GM18517 (cell line): ENCODE measurements around the gene EVL.

Experiments
- ATAC-seq: cut with Tn5 transposase; IDR thresholded peaks from one replicate; pipeline ENCODE4 v1.9.1; 2021; ENCODE audit warnings: mild to moderate bottlenecking, moderate library complexity; ENCODE audit not compliant: unreplicated experiment

EVL gene

DNA sequence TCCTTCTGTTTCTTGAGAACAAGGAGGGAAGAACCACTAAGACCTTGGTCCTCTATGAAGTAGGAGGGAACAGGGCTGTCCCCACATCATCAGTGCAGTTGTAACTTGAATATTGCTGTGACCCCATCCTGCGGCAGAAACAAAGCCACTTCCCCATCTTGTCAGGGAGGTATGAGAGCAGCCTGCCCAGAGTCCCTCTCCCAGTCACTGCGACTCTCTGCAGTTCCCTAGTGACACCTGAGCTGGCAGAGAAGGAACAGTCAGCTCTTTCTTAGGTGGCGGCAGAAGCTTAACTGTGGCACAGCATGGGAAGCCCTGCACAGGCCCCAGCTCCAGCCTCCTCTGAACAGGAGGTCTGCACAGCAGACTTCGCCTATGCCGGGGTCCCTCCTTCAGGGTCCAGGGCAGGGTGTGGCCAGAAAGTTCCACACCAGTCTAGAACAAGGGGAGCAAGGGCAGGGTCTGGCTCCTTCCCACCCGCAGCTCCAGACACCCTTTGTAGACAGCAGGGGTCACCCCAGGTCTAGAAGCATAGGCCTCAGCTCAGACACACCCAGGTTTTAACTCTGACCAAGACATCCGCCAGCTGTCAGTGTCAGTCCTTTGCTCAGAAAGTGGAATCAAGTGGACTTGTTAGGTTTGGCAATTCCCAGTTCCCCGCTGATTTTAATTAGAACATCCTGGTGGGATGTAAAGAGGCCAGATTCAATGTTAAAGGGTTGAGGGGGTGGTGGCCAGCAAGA, 57.4 kb downstream of the EVL start:
- no peak for ATAC-seq

DNA sequence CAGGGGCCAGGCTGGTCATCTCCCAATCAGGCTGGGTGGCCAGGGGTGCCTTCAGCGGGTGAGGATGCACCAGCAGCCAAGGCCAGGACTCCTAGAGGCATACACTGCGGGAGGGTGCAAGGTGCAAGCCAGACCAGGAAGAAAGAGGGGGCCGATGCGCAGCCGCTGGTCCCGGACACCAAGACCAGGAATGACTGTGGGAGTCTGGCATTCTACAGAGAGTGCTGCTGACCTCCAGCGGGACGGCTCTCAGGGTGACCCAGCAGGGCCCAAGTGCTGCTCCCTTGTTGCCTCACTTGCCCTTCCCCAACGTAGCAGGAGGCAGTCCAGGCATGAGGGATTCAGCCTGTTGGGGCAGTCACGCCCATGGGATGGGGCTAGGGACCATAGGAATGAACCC, 58.4 kb downstream of the EVL start:
- no peak for ATAC-seq

DNA sequence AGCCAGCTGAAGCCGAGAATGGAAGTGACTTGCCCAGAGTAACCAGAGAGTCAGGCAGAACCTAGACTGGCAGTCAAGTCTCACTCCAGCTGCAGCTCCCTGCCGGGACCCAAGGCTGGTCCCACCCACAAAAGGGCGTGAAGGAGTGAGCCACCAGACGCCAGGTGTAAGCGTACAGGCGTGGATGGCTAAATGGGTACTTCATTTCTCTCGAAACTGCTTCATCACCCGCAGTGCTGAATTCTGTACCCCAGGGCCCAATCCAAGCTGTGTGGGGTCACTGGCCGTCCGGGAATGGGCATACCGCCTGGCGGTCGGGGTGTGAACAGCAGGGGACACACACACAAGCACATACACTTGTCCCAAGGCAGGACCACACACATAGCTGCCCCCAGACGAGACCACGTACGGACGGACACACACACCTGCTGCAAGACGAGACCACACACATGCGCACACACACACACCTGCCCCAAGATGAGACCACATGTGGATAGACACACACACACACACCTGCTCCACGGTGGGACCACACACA, 59.4 kb downstream of the EVL start:
- ATAC-seq = no peak

DNA sequence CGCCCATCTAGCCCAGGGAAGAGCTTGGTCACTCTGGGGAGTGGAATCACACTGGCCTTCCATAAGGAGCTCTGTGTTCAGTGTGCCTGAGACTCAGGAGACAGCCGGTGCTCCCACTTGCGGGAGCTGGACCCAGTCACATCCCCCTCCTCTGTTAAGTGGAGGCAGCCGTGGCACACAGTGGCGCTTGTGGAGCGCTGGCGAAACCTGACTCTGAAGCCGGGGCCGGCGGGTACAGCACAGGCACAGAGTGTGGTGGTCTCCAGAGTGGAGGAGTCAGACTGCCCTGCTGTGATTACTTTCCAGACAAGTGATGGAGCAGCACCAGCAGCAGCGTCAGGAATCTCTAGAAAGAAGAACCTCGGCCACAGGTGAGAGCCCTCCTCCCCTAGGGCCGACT, 61.2 kb downstream of the EVL start:
- no peak for ATAC-seq

DNA sequence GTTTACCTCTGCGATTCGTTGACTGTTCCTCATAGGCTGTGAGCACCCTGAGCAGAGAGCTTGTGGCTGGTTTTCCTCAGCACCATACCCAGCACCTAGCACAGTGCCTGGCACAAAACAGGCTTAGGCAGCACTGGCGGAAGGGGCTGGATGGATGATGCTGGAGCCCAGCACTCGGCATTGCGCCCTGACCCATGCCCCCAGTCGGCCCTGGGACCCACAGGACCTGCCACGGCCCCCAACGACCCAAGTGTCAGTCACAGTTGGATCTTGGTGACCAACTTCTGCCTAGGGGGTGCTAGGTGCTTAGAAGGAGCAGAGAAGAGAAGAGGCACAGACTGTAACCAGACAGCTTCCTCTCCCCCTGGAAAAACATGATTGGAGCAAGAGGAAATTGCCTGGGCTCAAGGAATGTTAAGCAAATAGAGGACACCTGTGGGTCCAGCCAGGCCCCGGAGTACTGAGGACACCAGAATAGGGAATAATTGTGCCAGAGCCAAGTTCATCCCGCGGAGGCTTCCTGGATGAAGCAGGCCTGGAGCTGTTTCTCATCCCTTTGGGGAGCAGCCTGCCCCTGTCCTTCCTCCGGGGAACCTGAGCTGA, 62.7 kb downstream of the EVL start:
- ATAC-seq = no peak

DNA sequence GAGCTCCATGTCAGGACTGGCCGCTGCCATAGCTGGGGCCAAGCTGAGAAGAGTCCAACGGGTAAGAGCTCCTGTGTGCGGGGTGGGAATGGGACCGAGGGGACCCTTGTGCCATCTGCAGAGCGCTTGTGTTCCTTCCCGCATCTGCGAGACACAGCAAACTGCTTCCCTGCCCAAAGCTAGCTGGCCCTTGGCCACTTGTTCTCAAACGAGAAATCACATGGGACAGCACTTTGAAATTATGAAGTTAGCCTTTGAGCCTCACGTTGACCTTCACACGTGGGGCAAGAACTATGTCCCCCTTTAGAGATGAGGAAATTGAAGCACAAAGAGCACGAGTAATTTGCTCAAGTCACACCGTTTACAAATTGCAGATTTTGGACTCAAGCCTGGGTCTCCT, 63.5 kb downstream of the EVL start:
- ATAC-seq = no peak

DNA sequence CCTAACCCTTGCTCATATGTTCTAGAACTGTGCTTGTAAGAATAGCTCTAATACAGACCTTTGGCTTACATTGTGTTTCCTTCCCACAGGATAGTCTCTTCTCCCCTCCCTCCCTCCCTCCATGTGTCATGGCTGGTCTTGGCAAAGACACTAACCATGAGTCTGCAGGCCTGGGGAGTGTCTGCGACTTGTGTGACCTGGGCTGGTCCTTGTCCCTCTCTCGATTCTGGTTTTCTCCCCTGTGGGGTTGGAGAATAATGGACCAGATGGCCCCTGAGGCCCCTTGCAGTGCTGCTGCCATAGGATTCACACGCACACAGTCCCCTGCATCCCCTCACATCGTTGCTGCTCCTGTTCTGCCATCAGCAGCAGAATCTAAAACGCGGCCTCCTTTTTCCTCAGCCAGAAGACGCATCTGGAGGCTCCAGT, 64.0 kb downstream of the EVL start:
- ATAC-seq = no peak

DNA sequence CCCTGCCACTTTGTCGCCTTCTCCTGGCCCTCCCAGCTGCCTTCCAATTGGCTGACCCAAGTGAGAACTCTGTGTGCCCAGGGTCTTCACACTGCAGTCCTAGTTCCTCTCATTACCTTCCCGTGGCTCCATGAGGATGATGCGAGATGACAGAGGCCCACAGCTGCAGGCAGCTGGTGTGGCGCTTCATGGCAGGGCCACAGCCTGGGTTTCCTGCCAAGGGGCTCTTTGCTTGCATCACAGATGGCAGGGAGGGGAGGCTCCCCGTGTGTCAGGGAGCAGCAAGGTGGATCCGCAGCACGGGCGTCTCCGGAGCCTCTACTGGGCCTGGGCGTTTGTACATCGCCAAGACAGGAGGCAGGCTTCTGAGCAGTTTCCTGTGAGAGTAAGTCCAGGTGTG, 65.3 kb downstream of the EVL start:
- no peak for ATAC-seq

DNA sequence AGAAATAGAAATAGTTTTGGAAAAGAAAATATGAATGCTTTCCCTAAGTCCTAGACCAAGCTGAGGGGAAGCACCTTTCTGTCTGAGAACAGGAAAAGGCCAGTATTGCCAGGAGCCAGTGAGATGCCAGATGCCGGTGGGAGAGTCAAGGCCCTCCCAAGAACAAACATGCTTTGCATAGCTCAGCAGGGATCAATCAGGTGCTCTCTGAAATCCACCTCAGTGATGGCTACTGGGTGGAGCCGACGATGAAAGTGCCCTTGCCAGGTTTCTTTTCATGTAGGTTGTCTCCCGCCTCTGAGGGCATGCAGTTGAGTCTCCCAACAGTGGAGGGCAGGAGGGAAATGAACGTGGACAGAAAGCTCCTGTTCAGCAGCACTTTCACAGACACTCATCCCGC, 66.0 kb downstream of the EVL start:
- ATAC-seq = no peak

DNA sequence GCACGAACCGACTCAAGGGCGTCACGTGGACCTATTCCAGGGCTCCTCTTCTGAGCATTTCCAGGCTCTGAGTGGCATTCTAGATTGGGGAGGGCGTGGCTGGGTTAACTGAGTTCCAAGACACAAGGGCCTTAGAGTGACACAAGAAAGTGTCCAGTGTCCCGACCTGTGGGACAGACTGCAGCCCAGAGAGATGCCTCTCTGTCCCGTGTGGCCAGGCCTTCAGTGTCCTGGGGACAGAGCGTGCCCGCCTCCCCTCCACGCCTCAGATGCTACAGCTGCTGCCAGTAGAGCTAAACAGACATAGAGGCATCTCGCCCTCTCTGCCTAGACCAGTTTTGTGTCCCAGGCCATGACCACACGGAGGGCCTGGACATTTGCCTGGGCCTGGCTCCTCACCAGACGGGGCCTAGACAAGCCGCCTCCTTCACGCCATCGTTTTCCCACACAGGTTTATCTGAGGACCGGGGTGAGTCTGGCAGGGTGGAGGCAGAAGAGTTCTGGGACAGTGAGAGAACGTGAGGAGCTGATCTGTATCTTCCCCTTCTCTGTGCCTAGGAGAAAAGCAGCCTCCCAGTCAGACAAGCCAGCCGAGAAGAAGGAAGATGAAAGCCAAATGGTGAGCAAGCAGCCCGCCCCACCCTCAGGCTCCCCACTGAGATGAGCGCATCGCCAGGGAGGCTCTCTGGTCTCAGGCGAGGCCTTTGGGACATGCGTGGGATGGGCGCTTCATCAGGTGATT, 67.1 kb downstream of the EVL start:
- no peak for ATAC-seq

DNA sequence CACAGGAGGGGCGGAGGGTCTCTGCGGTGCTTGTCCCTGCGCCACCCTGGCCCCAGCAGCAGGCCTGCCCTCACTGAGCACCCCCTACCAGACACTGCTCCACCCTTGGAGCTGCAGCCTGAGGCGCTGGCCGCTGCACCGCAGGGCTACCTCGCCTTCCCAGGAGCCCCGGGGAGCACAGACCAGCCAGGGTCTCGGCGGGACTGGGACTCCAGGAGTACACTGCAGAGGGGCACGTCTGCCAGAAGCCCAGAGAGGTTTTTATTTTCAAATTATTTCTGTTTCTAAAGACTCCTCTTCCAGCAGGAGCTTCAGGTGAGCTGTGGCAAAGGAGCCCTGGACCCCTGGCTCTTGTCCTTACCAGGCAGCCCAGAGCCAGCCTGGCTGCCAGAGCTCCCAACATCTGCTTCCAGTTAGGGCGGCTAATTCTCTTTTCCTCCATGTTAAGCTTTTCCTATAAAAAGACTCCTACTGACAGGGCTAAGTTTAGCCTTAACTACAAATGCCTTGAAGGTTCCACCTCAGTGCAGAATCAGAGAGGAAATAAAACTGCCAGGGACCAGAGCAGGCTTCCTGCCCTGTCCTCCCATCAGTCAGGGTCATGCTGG, 67.8 kb downstream of the EVL start:
- ATAC-seq = no peak

DNA sequence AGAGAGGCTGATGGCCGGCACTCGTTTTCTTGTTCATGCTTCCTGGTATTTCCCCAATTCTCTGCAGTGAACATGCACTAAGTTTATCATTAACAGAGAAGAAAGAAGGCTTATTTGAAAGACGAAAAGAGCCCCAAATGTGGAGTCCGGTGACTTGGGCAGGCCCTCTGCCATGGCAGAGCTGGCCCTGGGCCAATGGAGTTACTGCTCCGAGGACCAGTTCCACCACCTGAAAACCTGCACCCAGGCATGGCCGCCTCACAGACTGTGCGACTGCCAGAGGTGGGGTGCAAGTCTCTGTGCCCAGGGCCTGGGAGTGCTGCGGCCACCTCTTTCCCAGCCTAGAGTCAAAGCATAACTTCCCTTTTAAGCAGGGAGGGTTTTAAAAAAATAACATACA, 69.4 kb downstream of the EVL start:
- no peak for ATAC-seq

DNA sequence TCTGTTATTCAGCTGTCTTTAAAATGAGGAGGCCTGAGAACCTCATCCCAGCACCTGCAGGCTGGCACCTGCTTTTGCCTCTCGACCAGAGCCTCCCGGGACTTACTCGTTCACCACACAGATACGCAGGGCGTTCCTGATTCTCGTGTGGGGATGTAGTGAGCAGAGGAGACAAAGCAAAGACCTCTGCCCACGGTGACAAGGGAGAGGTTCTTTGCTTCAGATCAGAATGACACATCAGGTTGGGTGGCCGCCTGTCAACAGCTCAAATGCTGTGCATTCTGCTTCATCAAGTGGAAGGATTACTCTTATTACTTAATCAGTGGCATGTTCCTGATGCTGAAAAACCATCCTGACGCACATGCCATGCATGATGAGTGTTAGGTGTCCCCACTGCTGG, 69.9 kb downstream of the EVL start:
- no peak for ATAC-seq

DNA sequence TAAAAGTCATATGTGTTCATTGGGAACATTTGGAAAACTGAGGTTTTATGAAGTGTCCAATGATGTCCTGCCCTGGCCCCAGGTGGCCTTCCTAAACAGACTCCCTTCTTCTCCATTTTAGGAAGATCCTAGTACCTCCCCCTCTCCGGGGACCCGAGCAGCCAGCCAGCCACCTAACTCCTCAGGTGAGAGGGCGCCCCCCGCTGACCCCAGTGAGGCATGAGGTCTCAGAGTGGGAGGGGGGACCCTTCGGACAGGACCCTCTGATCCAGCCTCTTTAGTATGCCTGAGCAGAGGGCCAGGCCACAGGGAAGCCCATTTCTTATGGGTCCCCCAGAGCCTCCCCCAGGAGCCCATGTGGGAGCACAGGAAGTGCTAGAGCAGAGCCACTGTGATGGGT, 70.6 kb downstream of the EVL start:
- no peak for ATAC-seq

DNA sequence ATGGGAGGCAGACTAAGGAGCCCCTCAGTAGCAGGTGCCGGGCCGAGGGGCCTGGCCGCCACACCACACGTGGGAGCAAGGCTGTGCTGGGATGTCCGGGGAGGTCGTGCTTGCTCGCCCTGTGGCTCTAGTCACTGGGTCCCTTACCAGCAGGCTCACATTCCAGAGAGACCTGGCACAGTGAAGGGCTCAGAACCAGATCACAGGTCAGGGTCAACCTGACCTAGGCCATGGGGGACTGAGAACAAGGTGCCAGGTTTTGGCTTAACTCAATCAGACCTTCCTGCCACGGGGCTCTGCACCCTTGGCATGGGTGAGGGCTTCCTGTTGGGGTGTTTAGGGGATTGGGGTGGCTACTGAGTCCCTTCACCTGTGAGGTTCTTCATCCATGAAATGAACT, 72.0 kb downstream of the EVL start:
- no peak for ATAC-seq

DNA sequence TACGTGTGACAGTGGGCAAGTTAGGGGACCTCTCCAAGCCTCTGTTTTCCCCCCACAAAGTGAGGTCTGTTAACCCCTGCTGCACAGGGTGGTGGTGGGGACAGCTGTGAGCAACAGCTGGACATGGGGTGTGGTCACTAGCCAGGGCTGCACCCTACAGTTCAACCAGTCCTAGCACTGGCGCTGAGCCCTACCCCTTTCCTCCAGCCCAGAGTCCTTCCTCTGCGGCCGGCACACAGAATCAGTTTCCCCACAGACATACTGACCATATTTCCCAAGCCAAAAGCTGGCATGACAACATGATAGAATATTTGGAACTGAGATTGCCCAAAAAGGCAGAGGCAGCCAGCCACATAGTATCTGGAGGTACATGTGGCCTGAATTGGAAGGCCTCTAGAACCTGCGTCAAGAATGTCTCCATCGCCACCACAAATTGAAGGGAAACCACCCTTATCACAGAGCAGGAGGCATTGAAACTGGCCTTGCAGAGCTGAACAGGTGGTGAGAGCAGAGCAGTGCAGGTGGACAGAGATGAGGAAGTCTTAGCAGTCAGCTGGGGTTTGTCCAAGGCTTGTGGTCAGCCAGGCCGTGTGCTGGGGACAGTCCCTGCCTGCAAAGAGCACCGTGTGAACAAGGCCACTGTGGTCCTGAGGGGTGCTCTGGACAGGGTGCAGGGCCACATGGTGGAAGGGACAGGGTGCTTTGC, 73.0 kb downstream of the EVL start:
- no peak for ATAC-seq

DNA sequence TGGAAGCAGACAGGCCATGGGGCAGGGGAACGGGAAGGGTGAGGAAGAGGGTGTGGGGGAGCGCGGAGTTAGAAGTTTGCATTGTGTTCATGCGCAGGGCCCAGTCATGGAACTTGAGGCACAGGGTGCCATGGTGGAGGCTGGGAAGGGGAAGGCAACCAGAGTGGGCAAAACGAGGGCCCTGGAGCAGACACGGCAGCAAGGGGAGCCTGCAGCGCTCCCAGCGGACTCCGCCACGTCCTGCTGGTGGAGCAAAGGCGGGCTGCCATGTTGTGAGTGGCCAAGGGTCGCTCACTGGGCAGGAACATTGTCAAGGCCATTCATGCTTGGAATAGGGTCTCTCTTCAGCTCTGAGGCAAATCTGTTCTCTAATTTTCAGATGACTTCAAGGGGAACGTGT, 73.7 kb downstream of the EVL start:
- ATAC-seq = no peak

DNA sequence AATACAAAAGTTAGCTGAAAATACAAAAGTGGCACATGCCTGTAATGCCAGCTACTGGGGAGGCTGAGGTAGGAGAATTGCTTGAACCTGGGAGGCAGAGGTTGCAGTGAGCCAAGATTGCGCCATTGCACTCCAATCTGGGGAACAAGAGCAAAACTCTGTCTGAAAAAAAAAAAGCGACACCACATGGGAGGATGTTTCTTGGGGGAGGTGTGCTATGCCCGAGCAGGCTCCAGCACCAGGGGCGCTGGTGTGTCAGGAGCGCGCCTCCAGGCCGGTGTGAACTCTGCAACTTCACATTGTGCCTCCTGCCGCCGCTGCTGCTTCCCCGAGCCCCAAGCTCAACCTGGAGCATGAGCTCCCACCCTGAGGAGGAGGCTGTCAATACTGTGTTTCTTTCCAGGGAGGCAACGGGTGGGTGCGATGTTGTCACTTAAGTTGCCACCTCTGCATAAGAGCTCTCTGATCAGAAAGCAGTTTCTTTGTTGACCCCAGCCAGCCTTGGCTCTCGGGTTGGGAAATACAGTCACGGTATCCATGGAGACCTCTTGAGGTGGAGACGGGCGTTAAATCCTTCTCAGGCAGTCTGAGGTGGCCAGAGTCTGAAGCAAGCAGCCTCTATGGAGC, 75.3 kb downstream of the EVL start:
- ATAC-seq = no peak

DNA sequence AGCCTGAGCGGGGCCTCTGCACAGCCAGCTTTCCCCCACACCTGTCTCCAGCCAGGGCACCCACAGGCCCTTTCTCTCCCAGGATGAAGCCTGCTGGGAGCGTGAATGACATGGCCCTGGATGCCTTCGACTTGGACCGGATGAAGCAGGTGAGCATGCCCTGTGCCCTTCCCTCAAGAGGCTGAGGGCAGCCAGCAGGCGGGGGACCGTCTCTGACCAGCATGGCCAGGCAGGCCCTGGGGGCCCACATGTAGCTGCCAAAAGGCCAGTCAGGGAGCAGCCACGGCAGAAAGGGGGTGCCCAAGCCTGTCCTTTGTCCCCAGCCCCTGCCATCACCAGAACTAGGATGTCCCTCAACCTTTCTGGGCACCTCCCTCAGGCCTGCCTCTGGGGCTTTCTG, 75.9 kb downstream of the EVL start:
- no peak for ATAC-seq
